ENCODE results near the gene OSBPL8. TPM values are rescaled to one million over a fixed set of nuclear protein-coding genes. Genes with fewer than 3 reads are reported as not detected.

OSBPL8 gene
- total and polyA plus RNA-seq, 4 donors, result 6.9 to 32.5 (median 22.9) TPM

DNA sequence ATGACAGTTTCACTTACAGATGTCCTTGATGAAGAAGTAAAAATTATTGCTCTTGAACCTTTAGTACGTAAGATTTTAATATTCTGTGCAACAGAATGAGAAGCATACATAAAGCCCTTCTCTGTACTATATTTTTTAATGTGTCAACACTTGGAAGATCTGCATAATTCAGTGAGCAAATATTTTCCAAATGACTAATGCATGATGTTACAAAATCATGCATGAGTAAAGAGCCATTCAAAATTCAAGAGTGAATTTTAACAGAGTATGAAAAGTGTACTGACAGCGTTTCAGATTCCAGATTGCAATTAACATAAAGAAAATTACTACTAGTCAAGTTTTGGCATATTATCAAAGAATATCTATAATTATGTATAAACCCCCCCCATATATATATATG is 110.0 kb downstream of the OSBPL8 start:
- WGBS, result 95% methylated on average over 2 of the region's 2 CpGs
- H3K36me3 ChIP-seq (ENCODE audit: control insufficient read depth in 4 of 4, insufficient read depth in 3 of 4, low read depth in 1 of 4, low read length in 3 of 4), result peaks cover 0 to 3% (median 1%) of the 10 kb centered on the region in 4 donors
- H3K27me3 ChIP-seq (ENCODE audit: control insufficient read depth in 4 of 4, insufficient read depth in 4 of 4, low read length in 3 of 4), result no peaks in the 10 kb centered on the region
- no peaks in the 10 kb centered on the region for H3K9me3 ChIP-seq (ENCODE audit: control insufficient read depth in 4 of 4, low read length in 3 of 4)
- no peak overlapping the region for H3K4me3 ChIP-seq (ENCODE audit: low read depth in 1 of 3, low read length in 3 of 3)
- no peak for DNase-seq (ENCODE audit: low spot score)
- H3K9ac ChIP-seq (ENCODE audit: low read depth in 1 of 2, low read length in 2 of 2), result no peak overlapping the region
- H3K4me1 ChIP-seq (ENCODE audit: control insufficient read depth in 4 of 4, insufficient read depth in 4 of 4, low read length in 3 of 4), result no peaks in the 10 kb centered on the region
- TF ChIP-seq, protein P1, sequence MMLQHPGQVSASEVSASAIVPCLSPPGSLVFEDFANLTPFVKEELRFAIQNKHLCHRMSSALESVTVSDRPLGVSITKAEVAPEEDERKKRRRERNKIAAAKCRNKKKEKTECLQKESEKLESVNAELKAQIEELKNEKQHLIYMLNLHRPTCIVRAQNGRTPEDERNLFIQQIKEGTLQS (IDR thresholded peaks at IDR 0.05), result no peak
- TF ChIP-seq NR2F2 (IDR thresholded peaks at IDR 0.05) (no peak), RXRA (IDR thresholded peaks at IDR 0.05) (no peak), FOXA1 (IDR thresholded peaks at IDR 0.05) (no peak), FOXA2 (IDR thresholded peaks at IDR 0.05) (no peak), SP1 (IDR thresholded peaks at IDR 0.05) (no peak), EGR1 (IDR thresholded peaks at IDR 0.05; ENCODE audit: low read depth in 2 of 2) (no peak)
- TF ChIP-seq, protein P2, sequence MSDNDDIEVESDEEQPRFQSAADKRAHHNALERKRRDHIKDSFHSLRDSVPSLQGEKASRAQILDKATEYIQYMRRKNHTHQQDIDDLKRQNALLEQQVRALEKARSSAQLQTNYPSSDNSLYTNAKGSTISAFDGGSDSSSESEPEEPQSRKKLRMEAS (IDR thresholded peaks at IDR 0.05), result no peak
- TF ChIP-seq, protein P3, sequence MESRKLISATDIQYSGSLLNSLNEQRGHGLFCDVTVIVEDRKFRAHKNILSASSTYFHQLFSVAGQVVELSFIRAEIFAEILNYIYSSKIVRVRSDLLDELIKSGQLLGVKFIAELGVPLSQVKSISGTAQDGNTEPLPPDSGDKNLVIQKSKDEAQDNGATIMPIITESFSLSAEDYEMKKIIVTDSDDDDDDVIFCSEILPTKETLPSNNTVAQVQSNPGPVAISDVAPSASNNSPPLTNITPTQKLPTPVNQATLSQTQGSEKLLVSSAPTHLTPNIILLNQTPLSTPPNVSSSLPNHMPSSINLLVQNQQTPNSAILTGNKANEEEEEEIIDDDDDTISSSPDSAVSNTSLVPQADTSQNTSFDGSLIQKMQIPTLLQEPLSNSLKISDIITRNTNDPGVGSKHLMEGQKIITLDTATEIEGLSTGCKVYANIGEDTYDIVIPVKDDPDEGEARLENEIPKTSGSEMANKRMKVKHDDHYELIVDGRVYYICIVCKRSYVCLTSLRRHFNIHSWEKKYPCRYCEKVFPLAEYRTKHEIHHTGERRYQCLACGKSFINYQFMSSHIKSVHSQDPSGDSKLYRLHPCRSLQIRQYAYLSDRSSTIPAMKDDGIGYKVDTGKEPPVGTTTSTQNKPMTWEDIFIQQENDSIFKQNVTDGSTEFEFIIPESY (IDR thresholded peaks at IDR 0.05), result no peak
- no peak overlapping the region for H3K27ac ChIP-seq (ENCODE audit: low read depth in 1 of 2, low read length in 2 of 2)

DNA sequence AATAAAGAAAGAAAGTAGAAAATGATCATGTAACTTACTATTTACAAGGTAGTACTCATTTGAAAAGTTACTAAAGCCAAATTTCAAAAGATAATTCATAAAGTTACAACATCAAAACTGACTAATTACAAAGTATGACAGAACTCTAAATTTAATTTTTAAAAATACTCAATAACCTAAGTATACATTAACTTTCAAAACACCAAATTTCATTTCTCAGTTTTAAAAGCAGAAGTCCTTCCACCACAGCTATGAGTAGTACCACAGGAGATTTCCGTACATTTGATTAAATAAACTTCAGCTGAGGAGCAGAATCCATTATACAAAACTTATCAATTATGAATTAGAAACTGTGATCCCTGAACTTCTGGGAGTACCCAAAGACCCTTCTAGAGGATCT is 110.6 kb downstream of the OSBPL8 start:
- no peak overlapping the region for H3K27ac ChIP-seq (ENCODE audit: low read depth in 1 of 2, low read length in 2 of 2)
- no peak for DNase-seq (ENCODE audit: low spot score)
- H3K9ac ChIP-seq (ENCODE audit: low read depth in 1 of 2, low read length in 2 of 2), result no peak overlapping the region
- no peaks in the 10 kb centered on the region for H3K9me3 ChIP-seq (ENCODE audit: control insufficient read depth in 4 of 4, low read length in 3 of 4)
- 90% methylated on average over 1 of the region's 1 CpG for WGBS
- H3K4me3 ChIP-seq (ENCODE audit: low read depth in 1 of 3, low read length in 3 of 3), result no peak overlapping the region
- H3K27me3 ChIP-seq (ENCODE audit: control insufficient read depth in 4 of 4, insufficient read depth in 4 of 4, low read length in 3 of 4), result no peaks in the 10 kb centered on the region
- TF ChIP-seq SP1 (IDR thresholded peaks at IDR 0.05) (no peak), RXRA (IDR thresholded peaks at IDR 0.05) (no peak)
- TF ChIP-seq, protein P2 (IDR thresholded peaks at IDR 0.05), result no peak
- H3K36me3 ChIP-seq (ENCODE audit: control insufficient read depth in 4 of 4, insufficient read depth in 3 of 4, low read depth in 1 of 4, low read length in 3 of 4), result peaks cover 0 to 3% (median 1%) of the 10 kb centered on the region in 4 donors
- no peaks in the 10 kb centered on the region for H3K4me1 ChIP-seq (ENCODE audit: control insufficient read depth in 4 of 4, insufficient read depth in 4 of 4, low read length in 3 of 4)

DNA sequence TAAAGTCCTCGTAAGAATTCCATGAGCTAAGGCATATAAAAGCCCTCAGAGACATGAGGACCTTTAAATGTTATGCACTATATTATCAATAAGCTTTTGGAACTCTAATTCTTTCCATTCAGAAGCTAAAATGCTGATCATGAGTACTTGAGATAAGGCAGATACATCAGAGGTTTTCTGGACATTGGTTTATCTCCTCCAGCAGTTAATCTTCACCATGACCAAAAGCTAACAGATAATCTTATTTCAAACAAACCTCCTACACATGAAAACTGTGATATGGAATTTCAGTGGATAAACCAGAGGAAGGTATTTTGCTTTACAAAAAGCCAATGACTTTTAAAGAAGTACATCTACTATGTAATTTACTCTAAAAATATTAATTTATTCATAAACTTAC is 113.5 kb downstream of the OSBPL8 start:
- Histone ChIP-seq H3K27me3 (ENCODE audit: control insufficient read depth in 4 of 4, insufficient read depth in 4 of 4, low read length in 3 of 4) (no peaks in the 10 kb centered on the region), H3K4me3 (ENCODE audit: low read depth in 1 of 3, low read length in 3 of 3) (no peak overlapping the region), H3K4me1 (ENCODE audit: control insufficient read depth in 4 of 4, insufficient read depth in 4 of 4, low read length in 3 of 4) (no peaks in the 10 kb centered on the region), H3K9ac (ENCODE audit: low read depth in 1 of 2, low read length in 2 of 2) (no peak overlapping the region), H3K27ac (ENCODE audit: low read depth in 1 of 2, low read length in 2 of 2) (no peak overlapping the region), H3K9me3 (ENCODE audit: control insufficient read depth in 4 of 4, low read length in 3 of 4) (no peaks in the 10 kb centered on the region), H3K36me3 (ENCODE audit: control insufficient read depth in 4 of 4, insufficient read depth in 3 of 4, low read depth in 1 of 4, low read length in 3 of 4) (peaks cover 0 to 3% (median 1%) of the 10 kb centered on the region in 4 donors)
- no peak for DNase-seq (ENCODE audit: low spot score)
- 98% methylated on average over 1 of the region's 1 CpG for WGBS
- TF ChIP-seq GABPA (IDR thresholded peaks at IDR 0.05 in 1 of 2, conservative IDR thresholded peaks at IDR 0.05 in 1 of 2) (no peak), FOXA2 (IDR thresholded peaks at IDR 0.05) (no peak), NR2F2 (IDR thresholded peaks at IDR 0.05) (no peak), RAD21 (IDR thresholded peaks at IDR 0.05) (no peak), HNF4G (IDR thresholded peaks at IDR 0.05) (no peak), HNF4A (conservative IDR thresholded peaks at IDR 0.05) (no peak), SP1 (IDR thresholded peaks at IDR 0.05) (no peak), TAF1 (conservative IDR thresholded peaks at IDR 0.05) (no peak), YY1 (IDR thresholded peaks at IDR 0.05) (no peak), EGR1 (IDR thresholded peaks at IDR 0.05; ENCODE audit: low read depth in 2 of 2) (no peak), RXRA (IDR thresholded peaks at IDR 0.05) (no peak)
- TF ChIP-seq, protein P2 (IDR thresholded peaks at IDR 0.05), result no peak
- TF ChIP-seq, protein P3 (IDR thresholded peaks at IDR 0.05), result no peak
- TF ChIP-seq, protein P1 (IDR thresholded peaks at IDR 0.05), result no peak
- TF ChIP-seq, protein P4, sequence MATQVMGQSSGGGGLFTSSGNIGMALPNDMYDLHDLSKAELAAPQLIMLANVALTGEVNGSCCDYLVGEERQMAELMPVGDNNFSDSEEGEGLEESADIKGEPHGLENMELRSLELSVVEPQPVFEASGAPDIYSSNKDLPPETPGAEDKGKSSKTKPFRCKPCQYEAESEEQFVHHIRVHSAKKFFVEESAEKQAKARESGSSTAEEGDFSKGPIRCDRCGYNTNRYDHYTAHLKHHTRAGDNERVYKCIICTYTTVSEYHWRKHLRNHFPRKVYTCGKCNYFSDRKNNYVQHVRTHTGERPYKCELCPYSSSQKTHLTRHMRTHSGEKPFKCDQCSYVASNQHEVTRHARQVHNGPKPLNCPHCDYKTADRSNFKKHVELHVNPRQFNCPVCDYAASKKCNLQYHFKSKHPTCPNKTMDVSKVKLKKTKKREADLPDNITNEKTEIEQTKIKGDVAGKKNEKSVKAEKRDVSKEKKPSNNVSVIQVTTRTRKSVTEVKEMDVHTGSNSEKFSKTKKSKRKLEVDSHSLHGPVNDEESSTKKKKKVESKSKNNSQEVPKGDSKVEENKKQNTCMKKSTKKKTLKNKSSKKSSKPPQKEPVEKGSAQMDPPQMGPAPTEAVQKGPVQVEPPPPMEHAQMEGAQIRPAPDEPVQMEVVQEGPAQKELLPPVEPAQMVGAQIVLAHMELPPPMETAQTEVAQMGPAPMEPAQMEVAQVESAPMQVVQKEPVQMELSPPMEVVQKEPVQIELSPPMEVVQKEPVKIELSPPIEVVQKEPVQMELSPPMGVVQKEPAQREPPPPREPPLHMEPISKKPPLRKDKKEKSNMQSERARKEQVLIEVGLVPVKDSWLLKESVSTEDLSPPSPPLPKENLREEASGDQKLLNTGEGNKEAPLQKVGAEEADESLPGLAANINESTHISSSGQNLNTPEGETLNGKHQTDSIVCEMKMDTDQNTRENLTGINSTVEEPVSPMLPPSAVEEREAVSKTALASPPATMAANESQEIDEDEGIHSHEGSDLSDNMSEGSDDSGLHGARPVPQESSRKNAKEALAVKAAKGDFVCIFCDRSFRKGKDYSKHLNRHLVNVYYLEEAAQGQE (IDR thresholded peaks at IDR 0.05), result no peak

Data from liver (tissue), 9 donors.